ENCODE measurements around the gene PLA2G5. TPM values are rescaled to one million over a fixed set of nuclear protein-coding genes. Genes with fewer than 3 reads are reported as not detected.
"Not testable (repeated sequence)": the region's sequence is repeated elsewhere in the genome, so short reads cannot be mapped to it uniquely, and the experiment has no call there.

The PLA2G5 gene, protein sequence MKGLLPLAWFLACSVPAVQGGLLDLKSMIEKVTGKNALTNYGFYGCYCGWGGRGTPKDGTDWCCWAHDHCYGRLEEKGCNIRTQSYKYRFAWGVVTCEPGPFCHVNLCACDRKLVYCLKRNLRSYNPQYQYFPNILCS
- polyA plus RNA-seq (2013, experiment 1 of 2; ENCODE audit: insufficient read length): not detected
- polyA plus RNA-seq (2013, experiment 2 of 2; ENCODE audit: insufficient read length): not detected

DNA sequence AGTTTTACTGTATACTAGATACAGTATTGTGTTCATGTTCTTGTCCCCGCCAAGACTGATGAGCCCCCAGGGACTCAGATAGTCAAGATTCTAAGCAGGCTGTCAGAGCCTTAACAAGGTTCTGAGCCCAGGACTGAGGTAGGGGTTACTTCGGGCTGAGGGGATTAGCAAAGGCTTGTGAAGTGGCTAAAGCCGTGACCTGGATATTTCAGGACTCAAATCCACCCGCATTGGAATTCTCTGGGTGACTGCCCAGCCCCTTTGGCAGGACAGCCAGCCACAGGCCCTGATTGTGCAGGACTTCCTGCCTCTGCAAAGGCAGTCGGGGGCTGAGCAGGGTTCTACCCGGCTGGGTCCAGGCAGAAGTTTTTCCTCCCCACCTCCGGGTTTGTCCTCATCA, at the start of gene PLA2G5:
PLA2G5 (plus strand) TSS at position 321 of the 400 bp plus-strand sequence. CDS start 14,637 bp downstream, outside the sequence.
- DNase-seq: no peak

DNA sequence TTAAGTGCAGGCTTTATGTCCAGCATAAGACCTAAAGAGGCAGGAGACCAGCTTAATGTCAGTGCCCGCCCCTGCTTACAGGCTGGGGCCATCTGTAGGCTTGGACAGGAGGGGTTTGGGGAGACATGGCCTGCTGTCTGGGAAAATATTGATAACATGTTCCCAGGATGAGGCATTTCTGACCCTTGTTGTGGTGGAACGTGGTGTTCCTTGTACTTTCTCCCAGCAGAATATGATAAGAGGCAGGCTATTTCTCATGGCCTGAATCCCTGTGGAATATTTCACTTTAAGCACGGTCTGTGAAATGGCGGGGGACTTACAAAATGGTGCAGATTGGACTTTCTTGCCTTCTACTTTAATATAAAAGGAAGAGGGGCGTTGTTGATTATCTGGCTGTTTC, 41.9 kb upstream of the PLA2G5 start:
- DNase-seq: no peak

DNA sequence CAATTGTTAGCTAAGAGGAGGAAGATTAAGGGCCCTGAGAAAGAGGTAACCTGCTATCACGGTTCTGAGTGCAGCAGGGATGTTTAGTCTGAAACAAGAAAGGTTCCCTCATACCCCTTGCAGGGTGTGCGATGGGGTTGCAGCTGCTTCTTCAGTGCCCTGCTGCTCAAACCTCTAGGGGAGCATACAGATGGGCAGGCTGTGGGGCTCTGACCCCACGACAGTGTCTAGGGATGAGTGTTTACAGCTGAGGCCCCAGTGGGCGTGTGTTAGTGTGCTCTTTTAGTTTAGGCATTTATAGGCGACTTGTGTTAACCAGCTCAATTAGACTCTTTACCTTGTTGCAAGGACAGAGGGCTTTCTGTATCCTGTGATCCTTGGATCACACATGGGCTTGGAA, 41.3 kb upstream of the PLA2G5 start:
- no peak for DNase-seq

DNA sequence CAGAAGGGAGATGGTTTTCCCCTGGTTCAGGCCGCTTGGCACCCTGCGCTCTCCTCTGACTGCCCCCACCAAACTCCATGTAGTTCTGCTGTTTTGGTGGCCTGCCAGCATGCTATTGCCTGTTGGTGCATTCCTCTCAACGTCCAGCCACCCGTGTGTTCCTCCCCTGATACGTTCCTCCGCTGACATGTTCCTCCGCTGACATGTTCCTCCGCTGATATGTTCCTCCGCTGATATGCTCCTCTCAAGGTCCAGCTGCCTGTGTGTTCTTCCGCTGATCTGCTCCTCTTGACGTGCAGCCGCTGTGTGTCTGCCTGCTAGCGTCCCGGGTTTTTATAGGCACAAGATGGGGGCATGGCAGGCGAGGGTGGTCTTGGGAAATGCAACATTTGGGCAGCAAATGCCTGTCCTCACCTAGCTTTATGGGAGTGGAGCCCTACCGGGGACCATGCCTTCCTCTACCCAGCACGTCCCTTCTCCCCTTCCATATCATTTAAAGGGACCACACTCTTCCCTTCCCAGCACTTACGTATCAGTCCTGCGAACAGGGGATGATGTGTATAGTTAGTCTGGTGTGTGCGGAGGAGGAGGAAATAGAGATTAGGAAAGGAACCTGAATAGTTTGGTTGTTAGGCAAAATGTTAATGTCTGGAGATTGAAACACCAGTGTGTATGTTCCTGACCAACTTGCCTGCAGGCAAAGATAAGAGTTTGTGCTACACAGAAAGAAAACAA, 40.6 kb upstream of the PLA2G5 start:
- DNase-seq: no peak

DNA sequence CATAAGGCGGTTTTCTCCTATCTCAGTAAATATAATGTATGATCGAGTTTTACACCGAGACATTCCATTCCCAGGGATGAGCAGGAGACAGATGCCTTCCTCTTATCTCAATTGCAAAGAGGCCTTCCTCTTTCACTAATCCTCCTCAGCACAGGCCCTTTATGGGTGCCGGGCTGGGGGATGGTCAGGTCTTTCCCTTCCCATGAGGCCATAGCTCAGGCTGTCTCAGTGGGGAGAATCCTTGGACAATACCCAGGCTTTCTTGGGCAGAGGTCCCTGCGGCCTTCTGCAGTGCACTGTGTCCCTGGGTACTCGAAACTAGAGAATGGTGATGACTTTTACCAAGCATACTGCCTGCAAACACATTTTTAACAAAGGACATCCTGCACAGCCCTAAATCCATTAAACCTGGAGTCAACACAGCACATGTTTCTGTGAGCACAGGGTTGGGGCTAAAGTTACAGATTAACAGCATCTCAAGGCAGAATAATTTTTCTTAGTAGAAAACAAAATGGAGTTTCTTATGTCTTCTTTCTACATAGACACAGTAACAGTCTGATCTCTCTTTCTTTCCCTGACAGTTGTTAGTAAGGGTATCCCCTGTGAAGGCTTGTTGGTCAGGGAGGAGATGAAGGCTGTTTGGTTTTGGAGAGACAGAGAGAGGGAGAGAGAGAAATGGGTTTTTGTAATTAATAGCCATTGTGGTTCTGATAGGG, 39.4 kb upstream of the PLA2G5 start:
- not testable (repeated sequence) for DNase-seq

DNA sequence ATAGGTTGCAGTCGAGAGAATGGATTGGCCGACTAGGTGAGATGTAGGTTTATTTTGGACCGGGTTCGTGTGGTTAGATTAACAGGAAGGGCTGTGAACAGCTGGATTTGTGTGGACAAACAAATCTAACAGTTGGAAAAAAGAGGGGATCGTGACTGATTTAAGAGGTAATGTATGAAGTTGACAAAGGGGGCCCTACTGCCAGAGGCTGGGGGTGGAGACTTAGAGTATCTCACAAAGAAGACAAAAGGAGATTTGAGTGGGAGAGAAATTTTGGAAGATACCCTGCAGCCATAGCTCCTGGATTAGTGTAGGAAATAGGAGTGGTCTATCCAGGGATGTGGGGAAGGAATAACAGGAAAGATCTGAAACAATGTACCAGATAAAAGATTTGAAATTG, 38.8 kb upstream of the PLA2G5 start:
- DNase-seq: no peak

DNA sequence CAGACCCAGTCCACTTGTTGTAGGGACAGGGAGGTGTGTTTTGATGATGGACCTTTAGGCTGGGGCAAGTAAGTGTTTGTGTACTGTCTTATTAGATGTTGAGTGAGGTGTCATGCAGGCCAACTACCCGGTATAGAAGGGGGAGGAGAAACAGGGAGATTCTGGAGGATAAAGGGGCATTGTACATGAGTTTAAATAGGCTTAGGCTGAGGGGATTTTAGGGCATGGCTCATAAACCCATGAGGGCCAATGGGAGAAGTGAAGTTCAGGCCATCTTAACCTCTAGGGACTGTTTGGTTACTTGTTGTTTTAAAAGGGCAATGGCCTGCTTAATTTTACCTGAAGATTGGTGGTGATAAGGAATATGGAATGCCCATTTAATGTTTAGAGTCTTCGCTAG, 38.2 kb upstream of the PLA2G5 start:
- DNase-seq: no peak

DNA sequence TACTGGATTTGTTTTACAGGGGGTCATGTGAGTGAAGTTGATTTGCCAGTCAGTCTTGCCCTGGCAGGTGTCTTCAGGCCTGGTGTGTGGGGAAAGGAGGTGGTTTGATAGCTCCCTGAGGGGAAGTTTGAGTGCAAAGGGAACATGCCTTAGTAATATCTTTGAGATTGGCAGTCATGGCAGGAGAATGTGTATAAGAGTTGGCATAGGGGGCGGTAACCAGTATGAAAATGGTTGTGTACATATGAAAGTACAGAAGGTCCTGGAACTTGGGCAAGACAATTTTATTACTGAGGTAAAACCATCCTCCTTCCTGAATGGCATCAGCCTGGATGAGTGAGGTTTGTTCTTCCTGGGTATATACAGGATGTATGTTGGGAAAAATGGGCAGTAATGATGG, 37.6 kb upstream of the PLA2G5 start:
- no peak for DNase-seq

DNA sequence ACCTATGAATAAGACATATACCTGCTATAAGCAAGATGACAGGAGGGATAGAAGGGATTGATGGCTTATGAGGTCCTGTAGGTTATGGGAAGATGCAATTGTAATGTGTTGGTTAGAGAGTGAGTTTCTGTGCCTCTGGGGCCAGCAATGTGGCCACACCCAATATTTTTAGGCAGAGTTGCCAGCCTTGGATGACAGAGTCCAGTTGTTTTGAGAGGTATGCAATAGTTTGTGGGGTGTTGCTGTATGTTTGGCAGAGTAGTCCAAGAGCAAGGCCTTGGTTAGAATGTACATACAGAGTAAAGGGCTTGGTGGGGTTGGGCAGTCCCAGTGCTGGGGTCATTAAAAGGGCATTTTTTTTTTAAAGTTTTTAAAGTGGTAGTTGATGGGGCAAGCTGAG, 36.6 kb upstream of the PLA2G5 start:
- no peak for DNase-seq

DNA sequence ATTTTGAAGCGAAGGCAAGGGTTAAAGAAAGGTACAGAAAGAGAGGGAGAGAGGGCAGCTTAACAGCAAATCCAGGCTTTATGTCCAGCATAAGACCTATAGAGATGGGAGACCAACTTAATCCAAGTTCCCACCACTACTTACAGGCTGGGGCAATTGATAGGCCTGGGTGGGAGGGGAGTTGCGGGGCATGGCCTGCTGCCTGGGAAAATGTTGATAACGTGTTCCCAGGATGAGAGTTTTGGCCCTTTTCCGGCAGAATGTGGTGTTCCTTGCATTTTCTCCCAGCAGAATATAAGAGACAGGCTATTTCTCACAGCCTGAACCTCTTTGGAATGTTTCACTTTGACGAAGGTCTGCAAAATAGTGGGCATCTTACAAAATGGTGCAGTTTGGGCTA, 34.9 kb upstream of the PLA2G5 start:
- DNase-seq: no peak

DNA sequence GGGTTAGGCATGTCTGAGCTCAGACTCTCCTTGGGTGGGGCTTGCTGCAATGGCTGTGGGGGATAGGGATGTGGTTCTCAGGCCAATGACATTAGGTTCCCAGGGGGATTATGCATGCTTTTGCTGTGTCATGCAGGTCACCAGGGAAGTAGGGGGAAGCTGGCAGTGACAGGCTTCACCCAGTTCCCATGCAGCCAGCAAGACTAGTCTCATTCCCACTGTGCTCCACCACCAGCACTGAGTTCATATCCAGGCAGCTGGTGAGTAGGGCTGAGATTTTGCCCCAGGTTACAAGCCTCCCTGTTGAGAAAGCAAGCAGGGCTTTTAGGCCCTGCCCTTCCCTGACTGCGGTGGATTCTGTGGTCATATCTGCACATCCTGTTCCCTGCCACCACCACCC, 32.1 kb upstream of the PLA2G5 start:
- DNase-seq: no peak

DNA sequence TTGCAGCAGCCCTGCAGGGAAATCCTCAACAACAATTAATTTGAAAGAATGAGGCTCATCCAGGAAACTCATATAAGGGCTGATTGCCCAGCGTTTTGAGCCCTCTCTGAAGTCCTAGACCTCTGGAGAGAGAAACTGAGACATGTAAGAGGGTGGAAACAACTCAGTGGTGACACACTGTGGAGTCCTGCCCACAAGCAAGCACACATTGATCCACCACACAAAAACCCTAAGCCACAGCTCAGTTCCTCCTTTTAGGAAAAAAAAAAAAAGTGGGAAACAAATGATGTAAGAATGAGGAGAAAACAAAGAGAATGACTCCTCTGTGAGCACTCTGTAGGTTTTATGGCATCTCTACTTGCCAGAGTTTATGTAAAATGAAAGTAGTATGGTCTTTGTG, 22.9 kb upstream of the PLA2G5 start:
- no peak for DNase-seq

DNA sequence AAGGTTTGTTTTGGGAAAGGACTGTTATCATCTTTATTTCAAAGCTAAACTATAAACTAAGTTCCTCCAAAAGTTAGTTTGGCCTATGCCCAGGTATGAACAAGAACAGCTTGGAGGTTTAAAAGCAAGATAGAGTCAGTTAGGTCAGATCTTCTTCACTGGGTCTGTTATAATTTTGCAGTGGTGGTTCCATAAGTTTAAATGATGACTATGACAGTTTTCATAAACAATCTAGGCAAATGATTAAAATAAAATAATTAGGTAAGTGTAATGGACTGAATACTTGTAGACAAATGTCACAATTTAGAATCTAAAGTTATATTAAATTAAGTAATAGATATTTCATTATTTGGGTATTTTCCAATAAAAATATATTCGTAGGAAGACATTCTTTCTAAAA, 21.4 kb upstream of the PLA2G5 start:
- no peak for DNase-seq

DNA sequence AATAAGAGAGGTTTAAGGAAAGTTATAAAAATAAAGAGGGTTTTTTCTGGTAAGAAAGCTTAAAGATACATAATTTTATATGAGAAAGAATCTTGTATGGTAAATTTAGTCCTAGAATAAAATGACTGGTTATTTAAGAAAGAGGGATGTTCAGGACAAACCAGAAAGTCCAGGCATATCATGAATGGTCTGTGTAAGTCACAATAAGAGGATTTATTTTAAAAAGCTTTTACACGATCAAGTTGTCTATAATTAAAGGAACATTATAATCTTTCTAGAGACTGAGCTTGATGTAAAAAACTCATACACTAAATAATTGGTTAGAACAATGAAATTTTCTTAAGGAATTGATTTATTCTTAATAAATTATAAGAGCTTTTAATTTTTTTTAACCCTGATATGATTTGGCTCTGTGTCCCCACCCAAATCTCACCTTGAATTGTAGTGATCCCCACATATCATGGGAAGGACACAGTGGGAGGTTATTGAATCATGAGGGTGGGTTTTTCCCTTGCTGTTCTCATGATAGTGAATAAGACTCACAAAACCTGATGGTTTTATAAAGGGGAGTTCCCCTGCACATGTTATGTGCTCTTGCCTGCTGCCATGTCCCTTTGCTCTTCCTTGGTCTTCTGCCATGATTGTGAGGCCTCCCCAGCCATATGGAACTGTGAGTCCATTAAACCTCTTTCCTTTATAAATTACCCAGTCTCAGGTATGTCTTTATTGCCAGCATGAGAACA, 20.8 kb upstream of the PLA2G5 start:
- DNase-seq: not testable (repeated sequence)

DNA sequence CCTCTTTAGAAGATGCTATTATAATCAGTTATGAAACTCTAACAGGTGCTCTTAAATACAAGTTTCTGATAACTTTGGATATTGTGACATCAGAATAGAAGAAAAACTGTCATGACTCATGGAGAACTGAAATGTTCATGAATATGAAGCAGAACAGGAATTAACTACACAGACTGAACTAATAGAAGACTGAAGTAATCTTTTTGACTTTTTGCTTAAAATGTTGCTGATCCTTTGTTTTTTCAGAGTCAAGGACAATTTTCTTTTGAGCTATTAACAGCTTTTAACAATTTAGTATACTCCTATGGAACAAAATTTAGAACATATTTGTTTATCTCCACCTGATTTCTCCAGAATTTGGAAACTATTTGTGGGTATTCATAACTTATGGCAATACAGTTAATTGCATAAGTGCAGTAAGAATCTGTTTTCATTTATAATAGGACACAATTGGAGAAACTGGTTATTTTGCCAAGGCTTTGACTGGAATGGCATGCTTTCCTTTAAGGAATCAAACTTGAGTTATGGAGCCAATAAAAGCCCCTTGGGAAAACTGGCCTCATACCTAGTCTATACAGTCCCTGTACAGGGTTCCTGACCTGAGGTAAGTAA, 18.7 kb upstream of the PLA2G5 start:
- DNase-seq: no peak

DNA sequence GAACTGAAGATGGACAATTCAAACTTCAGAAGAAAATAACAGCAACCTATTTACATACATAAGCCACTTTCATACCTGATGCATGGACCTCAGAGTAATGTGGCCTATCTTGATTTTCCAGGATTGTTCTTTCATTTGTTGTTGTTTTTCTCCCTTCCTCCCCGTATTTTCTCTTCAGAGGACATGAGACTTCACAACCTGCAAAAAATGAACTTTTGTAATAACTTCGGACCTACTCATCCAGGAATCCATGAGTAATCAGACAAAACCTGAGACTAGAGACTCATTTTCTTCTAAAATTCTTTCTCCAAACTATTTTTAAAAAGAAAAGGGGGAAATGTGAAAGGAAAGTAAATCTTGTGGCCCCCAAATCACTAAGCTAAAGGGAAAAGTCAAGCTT, 17.6 kb upstream of the PLA2G5 start:
- DNase-seq: no peak

DNA sequence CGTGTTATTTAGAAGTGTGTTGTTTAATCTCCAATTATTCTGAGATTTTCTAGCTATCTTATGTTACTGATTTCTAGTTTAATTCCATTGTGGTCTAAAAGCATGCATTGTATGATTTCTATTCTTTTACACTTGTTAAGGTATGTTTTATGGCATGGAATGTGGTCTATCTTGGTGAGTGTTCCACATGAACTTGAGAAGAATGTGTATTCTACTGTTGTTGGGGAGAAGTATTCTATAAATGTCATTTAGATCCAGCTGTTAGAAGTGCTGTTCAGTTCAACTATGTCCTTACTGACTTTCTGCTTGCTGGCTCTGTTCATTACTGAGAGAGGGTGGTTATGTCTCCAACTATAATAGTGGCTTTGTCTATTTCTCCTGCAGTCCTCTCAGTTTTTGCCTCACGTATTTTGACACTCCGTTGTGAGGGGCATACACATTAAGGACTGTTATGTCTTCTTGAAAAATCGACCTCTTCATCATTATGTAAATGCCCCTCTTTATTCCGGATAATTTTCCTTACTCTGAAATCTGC, 12.0 kb upstream of the PLA2G5 start:
- DNase-seq: no peak

DNA sequence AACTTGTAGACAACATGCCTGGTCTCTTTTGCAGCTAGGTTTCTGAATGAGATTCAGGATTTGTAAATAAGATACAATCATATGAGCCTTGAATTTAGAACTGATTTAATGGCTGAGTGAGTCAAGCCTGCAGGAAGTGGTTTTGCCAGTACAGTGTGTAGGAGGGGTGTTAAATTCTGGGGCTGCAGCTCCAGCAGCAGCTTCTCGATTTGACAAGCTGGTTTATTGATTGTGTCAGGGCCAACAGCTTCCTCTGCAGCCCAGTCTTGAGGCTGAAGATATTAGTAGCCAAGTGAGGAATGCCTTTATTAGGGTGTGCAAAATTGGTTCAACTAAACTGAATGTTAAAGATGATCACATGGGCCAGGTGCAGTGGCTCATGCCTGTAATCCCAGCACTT, 11.5 kb upstream of the PLA2G5 start:
- peak; percentile 28 for DNase-seq

DNA sequence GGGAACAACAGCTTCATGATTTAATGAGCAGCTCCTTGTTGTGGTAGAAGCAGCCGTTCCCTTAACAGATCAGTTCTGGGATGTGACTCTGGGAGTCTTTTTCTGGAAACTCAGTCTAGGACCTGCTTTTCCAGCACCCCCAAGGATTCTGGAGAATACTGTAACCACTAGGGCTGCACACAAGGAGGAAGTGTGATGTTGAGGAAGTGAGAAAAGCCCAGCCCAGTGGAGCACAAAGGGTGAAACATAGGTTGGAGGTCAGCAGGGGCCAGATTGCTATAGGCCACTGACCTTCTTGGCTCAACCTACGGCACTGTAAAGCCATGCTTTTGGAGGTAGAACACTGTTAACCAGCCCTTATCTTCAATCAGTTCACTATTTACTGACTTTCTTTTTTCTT, 10.1 kb upstream of the PLA2G5 start:
- DNase-seq: no peak

DNA sequence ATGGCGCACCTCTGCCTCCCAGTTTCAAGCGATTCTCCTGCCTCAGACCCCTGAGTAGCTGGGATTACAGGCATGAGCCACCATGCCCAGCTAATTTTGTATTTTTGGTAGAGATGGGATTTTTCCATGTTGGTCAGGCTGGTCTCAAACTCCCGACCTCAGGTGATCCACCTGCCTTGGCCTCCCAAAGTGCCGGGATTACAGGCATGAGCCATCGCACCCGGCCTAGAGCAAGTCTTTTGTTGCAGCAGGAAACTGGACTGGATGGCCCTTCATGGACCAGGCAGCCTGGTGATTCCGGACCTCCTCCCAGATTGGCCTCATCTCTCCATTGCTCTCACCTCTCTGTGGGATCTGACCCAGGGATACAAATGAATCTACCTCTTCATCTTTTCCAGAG, 9.2 kb upstream of the PLA2G5 start:
- not testable (repeated sequence) for DNase-seq

DNA sequence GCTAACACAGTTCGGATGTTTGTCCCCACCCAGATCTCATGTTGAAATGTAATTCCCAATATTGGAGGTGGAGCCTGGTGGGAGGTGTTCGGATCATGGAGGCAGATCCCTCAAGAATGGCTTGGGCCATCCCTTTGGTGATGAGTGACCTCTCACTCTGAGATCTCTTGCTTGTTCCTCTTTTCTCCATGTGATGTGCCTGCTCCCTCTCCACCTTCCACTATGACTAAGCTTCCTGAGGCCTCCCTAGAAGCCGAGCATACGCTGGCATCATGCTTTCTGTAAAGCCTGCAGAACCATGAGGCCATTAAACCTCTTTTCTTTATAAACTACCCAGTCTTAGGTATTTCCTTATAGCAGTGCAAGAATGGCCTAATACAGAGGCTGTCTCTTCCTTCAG, 8.1 kb upstream of the PLA2G5 start:
- no peak for DNase-seq

DNA sequence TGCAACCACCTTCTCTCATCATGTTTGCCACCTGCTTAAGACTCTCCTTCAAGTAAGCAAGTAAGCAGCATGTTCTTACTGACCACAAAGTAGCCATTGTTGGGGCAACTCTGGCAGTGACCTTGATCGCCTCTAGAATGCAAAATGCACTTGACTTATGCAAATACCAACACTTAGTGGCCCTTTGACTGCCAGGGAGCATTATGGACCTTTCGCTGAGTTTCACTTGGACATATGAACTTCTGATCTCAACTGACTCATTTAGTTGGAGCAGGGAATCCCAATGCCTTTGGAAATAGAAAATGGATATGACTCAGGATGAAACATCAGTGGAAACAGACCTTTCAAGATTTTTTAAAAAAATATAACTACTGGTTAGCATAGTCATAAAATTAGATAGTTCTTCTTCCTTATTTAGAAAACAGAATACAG, 6.1 kb upstream of the PLA2G5 start:
- DNase-seq: peak; percentile 71

Data from fibroblast of skin of back (primary cell).